HG02610 (cell line): ENCODE data around the gene NTSR2.
"Not testable (repeated sequence)": the region's sequence is repeated elsewhere in the genome, so short reads cannot be mapped to it uniquely, and the experiment has no call there.

Experiments
- ATAC-seq: cut with Tn5 transposase; IDR thresholded peaks from one replicate; pipeline ENCODE4 v1.9.1; 2021; ENCODE audit warnings: mild to moderate bottlenecking, moderate library complexity; ENCODE audit not compliant: unreplicated experiment

NTSR2 gene

GRCh38 chr2:11679486-11680181, 9.6 kb upstream of the NTSR2 start:
- ATAC-seq: no peak

- ATAC-seq: no peak
These were observed 9.0 kb upstream of the NTSR2 start for GRCh38 chr2:11679016-11679415.

- ATAC-seq: no peak
These were observed 8.4 kb upstream of the NTSR2 start for GRCh38 chr2:11678306-11678960.

- ATAC-seq: no peak
These were observed 7.4 kb upstream of the NTSR2 start for GRCh38 chr2:11677136-11678055.

GRCh38 chr2:11676640-11677039, 6.6 kb upstream of the NTSR2 start:
- no peak for ATAC-seq

GRCh38 chr2:11675423-11676112, 5.6 kb upstream of the NTSR2 start:
- ATAC-seq: no peak

- no peak for ATAC-seq
These were observed 5.0 kb upstream of the NTSR2 start for GRCh38 chr2:11674983-11675382.

GRCh38 chr2:11672407-11672806, 2.4 kb upstream of the NTSR2 start:
- ATAC-seq: no peak

- ATAC-seq: no peak
These were observed 1.9 kb downstream of the NTSR2 start for GRCh38 chr2:11667866-11668637.

GRCh38 chr2:11667194-11667593, 2.8 kb downstream of the NTSR2 start:
- ATAC-seq: no peak

- no peak for ATAC-seq
These were observed 4.3 kb downstream of the NTSR2 start for GRCh38 chr2:11665510-11666362.

GRCh38 chr2:11665028-11665427, 5.0 kb downstream of the NTSR2 start:
- ATAC-seq: no peak

GRCh38 chr2:11663427-11663826, 6.6 kb downstream of the NTSR2 start:
- no peak for ATAC-seq

- ATAC-seq: no peak
These were observed 7.1 kb downstream of the NTSR2 start for GRCh38 chr2:11662882-11663281.

GRCh38 chr2:11661891-11662435, 8.0 kb downstream of the NTSR2 start:
- no peak for ATAC-seq

- ATAC-seq: not testable (repeated sequence)
These were observed 9.6 kb downstream of the NTSR2 start for GRCh38 chr2:11660396-11660795.

GRCh38 chr2:11659851-11660250, 10.1 kb downstream of the NTSR2 start:
- no peak for ATAC-seq

GRCh38 chr2:11659115-11659475, 10.9 kb downstream of the NTSR2 start:
- no peak for ATAC-seq
